GF-D8 (cell line): ENCODE measurements around the gene PLA2G7.

Experiments used
- DNase-seq: peaks from one replicate; lab custom pipeline; 2025; lab: John Stamatoyannopoulos, UW

PLA2G7 gene

GRCh38 chr6:46688966-46689335, 46.2 kb downstream of the PLA2G7 start:
- DNase-seq = no peak

DNA sequence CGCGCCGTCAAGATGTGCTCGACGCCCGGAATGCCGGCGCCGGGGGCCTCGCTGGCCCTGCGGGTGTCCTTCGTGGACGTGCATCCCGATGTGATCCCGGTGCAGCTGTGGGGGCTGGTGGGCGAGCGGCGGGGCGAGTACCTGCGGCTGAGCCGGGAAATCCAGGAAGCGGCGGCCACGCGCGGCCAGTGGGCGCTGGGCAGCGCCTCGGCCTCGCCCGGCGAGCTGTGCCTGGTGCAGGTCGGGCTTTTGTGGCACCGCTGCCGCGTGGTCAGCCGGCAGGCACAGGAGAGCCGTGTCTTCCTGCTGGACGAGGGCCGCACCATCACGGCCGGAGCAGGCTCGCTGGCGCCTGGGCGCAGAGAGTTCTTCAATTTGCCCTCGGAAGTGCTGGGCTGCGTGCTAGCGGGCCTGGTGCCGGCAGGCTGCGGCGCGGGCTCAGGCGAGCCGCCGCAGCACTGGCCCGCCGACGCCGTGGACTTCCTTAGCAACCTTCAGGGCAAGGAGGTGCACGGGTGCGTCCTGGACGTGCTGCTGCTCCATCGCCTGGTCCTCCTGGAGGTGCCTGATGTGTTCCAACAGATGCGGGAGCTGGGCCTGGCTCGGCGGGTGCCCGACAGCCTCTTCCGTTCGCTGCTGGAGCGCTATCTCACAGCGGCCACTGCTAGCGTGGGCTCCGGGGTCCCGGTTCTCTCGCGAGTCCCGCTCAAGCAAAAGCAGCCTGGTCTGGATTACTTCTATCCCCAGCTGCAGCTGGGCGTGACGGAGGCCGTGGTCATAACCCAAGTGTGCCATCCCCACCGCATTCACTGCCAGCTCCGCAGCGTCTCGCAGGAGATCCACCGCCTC, 46.8 kb downstream of the PLA2G7 start:
- DNase-seq = no peak

GRCh38 chr6:46687619-46688097, 47.5 kb downstream of the PLA2G7 start, which contains the start of gene TDRD6:
TDRD6 (plus strand) TSS chr6:46687885; CDS start chr6:46688129, 244 bp downstream.
- DNase-seq = no peak

DNA sequence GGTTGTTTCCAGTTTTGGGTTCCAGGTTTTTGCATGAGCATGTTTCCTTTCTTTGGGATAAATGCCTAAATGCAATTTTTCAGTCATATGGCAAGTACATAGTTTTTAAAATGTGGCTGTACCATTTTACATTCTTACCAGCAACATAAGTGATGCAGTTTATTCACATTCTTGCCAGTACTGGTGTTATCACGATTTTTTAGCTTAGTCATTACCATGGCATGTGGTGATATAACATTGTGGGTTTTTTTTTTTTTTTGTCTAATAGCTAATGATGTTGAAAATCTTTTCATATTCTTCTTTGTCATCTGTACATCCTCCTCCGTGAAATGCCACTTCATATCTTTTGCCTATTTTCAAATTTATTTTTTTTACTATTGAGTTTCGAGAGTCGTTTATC, 50.4 kb downstream of the PLA2G7 start:
- no peak for DNase-seq

DNA sequence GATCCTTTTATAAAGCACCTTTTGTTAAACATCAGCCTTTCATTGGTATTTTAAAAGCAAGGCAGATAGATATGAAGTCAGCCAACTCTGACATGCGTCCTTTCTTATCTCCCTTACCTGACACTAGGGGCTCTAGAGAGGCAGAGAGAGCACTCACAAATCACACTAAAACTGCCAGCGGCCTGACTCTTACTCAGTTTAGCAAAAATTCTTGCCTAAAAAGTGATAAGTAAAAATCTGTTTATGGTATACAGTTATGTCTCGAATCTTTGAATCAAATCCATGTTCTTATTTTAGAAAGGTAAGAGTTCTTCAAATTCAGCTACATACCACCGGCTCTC, 57.9 kb downstream of the PLA2G7 start:
- no peak for DNase-seq

- no peak for DNase-seq
Observed at GRCh38 chr6:46676604-46677313, 58.4 kb downstream of the PLA2G7 start.

- no peak for DNase-seq
Observed at GRCh38 chr6:46674410-46674809, 60.8 kb downstream of the PLA2G7 start.

DNA sequence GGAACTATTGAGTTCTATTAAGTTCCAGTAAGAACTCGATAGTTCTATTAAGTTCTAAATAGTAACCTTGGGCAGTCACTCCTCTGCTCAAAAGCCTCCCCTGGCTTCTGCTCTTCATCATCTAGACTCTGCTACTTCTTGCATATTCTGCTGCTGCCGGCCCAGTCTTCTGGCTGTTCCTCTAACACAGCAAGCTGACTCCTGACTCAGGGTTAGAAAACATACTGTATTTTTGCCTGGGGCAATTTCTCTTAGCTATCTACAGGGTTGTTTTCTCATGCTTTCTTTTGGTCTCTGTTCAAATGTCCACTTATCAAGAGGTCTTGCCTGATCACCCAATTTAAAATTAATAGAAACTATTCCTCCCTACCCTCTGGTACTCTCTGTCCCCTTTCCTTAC, 67.8 kb downstream of the PLA2G7 start:
- no peak for DNase-seq

DNA sequence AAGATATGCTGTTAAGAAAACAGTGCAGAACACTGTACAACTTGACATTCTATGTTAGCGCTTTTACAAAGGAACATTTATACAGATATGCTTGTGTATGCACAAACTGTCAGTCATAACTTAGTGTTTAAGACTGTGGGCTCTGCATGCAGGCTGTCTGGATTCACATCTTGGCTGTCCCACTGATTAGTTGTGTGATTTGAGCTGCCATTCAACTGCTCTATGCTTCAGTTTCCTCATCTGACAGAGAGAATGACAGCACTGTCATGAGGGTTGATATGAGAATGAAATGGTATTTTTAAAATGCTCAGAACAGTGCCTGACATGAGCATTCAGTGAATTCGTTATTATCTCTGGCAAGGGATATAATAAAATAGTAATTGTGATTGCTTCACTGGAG, 73.7 kb downstream of the PLA2G7 start:
- DNase-seq = no peak

DNA sequence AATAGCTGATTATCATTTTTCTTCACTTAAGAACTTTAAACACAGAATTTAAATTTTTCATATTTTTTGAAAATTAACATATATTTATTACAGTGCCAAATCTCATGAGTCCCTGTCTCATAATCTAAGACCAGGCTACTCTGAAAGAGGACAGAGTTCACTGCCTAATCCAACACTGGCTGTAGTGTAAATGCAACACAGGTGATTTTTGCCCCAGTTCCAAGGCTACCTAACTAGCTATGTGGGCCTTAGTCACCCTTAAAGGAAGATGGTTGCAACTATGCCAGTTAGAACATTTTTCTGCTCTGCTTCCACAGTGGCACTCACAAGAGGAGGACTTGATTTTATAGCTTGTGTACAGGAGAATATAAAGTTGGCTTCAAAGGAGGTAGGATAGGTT, 77.5 kb downstream of the PLA2G7 start:
- DNase-seq = no peak

- no peak for DNase-seq
Observed at GRCh38 chr6:46655803-46656202, 79.4 kb downstream of the PLA2G7 start.
